GM19328 (cell line): ENCODE results near the gene EXOC6B.

Source experiments
- ATAC-seq: cut with Tn5 transposase; IDR thresholded peaks from one replicate; pipeline ENCODE4 v1.9.1; 2021; ENCODE audit warnings: mild to moderate bottlenecking, moderate library complexity; ENCODE audit not compliant: unreplicated experiment

Gene EXOC6B

DNA sequence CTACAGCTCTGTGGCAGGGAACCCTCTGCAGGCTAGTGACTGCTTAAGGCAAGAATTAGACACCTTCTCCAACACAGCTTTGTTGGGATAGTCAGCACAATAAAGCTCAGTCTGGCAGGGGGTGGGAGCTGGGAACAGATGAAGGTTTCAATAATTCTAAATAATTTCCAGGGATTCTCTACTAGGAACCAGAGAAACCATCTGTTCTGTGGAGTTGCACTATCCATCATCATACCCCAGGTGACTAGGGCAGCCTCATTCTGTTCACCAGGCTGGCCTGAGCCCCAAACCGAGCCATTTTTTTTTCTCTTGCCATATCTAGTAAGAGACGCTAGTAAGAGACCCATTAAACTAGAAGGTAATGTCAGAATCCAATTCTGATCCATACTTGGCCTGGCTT is 642.4 kb downstream of the EXOC6B start:
- ATAC-seq, result no peak

DNA sequence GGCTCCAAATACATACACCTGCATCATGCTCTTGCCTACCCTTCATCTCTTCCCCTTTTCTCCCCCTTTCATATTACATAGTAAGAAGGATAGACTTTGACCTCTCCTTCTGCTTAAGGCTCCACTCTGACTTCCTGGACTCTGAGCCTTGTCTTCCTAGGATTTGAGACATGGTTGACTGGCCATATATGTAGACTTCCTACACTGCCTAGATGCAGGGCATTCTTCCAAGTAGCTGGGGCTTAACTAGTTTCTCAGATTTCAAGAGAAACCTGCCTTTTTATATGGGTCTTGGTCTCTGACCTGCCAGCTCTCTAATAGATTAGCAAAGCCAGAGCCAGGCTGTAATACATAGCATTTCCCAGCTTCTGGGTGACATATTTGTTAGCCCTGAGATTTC is 642.8 kb downstream of the EXOC6B start:
- no peak for ATAC-seq

DNA sequence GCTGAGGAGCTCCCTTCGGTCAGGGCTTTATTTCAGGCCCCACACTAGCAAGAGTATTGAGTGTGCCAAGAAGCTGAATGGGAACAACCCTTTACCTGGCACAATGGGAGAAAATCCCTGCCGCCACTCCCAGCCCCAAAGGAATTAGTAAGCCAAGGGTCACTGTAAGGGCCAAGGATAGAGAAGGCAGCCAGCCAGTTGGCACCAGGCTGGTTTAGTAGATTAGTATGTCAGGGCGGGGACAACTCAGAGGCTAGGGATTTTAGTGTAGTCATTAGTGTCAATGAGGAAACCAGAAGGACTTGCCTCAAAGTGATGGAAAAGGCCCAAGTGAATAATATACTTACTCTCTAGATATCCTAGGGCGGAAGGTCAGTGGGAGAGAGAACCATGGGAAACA is 643.3 kb downstream of the EXOC6B start:
- no peak for ATAC-seq

DNA sequence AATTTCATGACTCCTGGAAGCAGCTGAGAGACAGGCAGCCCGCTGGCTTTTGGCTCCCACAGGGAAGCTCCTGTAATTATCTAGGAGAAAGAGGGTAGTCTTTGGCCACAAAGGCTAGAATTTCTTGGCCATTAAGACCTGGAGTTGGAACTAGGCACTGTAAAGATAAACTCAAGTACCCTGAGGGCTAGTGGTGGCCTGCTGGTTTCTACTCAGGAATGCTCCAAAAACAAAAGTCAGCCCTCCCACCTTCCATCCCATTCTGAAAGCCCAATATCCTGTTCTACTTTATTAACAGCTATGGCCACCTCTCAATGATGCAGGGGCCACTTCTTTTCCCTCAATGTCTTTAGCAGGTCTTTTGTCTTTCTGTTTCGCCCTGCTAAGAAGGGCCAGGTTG is 644.2 kb downstream of the EXOC6B start:
- ATAC-seq, result no peak

DNA sequence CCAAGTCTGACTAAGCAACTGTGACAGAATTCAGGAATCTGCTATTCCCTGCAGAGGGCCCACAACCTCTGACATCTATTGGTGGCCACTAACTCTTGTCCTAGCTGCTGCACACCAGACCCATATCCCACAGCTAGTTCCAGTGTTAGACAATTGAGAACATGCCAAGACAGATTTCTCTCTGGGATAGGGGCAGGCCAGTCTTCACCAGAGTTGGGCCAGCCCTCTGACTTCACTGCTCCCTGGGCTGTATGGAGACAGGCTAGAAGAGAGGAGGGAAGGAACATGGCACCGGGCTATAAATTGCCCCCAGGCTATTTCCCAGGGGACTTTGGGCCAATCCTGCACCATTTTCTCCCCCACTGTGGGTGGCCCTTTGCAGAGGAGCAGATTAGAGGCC is 645.5 kb downstream of the EXOC6B start:
- no peak for ATAC-seq

DNA sequence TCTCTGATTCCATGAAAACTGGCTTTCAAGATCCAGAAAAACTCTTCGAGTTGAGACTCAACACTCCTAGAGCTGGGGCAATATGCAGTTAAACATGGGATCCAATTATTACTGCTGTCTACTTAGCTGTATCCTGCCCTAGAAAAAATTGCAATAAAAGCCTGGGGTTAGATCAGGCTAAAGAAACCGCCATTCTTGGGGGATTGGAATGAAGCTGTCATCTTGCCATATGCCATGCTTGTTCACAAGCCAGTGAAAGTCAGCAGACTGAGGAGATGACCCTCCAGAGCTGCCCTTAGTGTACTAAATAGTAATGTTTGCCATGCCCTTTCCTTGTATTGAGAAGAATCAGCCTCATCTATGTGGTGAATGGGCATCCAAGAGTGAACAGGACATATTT is 647.3 kb downstream of the EXOC6B start:
- no peak for ATAC-seq

DNA sequence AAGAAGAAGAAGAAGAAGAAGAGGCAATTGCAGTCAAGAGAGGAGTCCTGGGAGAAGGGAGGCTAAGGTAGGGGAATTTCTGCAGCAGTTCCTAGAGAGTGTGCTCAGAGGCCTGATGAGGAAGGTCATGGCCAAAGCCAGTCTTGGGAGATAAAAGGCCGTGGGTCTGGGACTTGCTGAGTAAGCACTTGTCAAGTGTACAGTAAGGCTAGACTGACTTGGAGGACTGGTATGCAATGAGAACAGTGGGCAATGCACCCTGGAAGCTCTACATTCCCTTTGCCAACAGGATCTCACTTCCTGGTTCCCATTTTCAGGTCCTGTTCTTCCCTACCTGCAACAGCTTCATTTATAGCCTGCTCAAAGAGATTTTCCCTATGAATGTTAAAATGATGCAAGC is 649.6 kb downstream of the EXOC6B start:
- ATAC-seq, result no peak

DNA sequence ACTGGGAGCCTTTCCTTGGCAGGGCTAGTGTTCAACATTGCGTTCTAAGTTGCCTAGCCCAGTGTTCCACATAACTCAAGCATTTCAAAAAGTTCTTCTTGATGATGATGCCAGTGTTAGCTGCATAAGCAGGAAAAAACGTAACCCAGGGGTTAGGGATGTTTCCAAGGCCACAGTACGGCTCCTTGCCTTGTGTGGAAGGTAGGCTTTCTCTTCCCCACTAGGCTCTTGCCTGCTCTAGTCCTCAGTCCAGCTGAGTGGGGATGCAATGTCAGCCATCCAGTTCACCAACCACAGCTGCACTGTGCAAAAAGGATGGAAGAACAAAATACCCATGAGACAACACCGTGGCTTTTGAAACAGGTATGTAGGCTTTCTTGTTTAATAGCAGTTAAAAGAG is 650.2 kb downstream of the EXOC6B start:
- no peak for ATAC-seq

DNA sequence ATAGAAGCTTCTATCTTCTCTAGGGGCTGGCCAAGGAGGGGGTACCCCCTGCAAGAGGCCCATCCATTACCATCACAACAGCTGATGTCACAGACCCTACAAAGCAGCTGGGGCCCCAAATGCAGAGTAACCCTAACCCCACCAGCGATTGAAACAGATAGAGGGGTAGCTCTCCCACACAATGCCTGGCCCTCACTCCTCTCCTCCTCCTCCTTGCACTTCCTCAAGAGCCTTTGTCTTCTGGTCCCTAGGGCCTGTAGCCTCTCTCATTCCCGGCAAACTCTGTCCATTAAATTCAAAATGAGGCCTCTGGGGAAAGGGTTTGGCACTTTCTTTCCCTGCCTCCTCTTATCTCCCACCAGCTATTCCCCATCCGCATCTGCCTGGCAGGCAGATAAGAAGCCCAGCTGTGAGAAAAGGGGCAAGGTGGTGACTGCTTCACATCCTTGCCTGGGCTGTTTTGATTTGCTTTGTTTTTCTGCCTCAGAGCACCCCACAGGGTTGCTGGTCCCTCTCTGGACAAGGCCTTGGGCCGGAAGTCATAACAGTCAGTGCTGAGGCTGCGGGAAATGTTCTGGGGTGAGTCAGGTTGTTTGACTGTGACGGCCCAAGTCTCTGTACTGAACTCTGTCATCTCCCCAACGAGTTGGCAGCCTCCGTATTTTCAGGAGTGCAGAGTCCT is 652.1 kb downstream of the EXOC6B start:
- ATAC-seq, result no peak

DNA sequence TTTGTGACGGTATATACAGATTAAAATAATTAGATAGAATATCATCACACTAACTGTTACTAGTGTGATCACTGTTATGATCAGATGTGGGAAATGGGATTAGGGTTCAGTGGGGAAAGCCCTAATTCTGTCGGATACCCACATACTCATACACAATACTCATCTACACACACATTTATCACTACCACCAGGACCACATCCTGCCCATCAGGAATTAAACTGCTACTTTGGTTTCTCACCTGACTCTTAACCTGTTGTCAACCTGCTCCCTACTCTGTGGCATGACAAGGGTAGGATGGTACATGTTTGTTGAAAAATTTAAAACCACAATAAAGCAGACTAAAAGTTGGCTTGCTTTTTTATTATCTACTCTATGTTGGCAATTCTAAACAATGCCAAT is 653.4 kb downstream of the EXOC6B start:
- ATAC-seq, result no peak

DNA sequence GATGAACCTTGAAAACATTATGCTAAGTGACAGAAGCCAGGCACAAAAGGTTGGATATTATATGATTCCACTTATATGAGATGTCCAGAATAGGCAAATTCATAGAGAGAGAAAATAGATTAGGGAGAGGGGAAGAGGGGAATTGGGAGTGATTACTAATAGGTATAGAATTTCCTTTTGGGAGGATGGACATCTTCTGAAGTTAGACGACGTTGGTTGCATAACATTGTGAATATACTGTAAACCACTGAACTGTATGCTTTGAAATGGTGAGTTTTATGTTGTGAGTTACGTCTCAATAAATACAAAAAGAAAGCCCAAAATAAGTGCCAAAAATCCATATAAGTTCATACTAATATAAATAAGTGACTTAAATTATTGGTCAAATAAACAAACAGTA is 659.6 kb downstream of the EXOC6B start:
- ATAC-seq, result no peak

DNA sequence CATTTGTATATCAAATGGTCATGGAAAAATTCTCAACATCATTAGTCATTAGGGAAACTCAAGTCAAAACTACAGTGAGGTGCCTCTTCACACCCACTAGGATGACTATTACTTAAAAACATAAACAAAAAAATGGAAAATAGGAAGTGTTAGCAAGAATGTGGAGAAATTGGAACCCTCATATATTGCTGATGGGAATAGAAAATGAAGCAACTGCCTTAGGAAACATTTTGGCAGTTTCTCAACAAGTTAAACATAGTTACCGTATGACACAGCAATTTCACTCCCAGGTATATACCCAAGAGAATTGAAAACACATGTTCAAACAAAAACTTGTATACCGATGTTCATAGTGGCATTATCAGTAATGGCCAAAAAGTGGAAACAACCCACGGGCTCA is 660.0 kb downstream of the EXOC6B start:
- ATAC-seq, result no peak

DNA sequence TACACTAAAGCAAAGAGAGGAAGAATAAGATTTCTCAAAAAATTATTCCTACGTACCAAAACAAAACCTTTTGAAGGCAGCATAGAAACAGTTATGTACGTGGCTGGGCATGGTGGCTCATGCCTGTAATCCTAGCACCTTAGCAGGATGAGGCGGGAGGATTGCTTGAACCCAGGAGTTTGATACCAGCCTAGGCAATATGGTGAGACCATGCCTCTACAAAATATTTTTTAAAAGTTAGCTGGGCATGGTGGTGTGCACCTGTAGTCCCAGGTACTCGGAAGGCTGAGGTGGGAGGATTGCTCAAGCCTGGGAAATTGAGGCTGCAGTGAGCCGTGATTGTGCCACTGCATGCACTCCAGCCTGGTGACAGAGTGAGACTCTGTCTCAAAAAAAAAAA is 663.3 kb downstream of the EXOC6B start:
- ATAC-seq, result no peak

DNA sequence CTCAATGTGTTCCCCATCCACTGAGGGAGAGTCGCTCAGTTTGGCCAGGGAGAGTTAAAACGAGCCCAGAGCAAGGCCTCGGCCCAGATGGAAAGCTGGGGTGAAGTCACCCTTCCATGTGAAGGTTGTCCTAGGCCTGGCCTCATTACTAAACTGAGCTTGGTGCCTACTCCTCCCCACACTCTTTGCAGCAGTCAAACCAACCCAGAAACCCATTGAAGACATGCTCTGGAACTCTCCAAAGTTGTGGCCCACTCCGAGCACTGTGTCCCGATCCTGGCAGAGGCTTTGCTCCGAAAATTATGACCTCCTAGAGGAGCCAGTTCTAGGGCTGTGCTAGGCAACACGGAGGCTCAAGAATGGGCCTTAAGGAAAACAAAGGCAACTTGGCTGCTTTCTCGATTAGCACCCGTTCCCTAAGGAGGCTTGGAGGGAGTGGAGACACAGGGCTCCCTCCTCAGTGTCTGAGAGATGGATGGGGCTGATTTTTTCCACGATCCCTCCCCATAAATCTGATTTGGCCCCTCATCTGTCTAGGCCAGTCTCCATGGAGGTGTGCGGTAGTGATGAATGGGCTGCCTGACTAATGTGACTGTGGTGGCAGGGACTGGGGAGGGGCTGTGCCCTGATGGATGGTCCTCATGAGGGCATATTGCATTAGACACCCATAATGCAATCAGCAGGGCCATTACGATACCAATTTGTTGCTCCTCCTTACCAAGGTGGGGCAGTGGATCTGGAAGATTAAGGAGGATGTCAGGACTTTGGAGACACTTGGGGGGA is 666.4 kb downstream of the EXOC6B start:
- ATAC-seq, result no peak

DNA sequence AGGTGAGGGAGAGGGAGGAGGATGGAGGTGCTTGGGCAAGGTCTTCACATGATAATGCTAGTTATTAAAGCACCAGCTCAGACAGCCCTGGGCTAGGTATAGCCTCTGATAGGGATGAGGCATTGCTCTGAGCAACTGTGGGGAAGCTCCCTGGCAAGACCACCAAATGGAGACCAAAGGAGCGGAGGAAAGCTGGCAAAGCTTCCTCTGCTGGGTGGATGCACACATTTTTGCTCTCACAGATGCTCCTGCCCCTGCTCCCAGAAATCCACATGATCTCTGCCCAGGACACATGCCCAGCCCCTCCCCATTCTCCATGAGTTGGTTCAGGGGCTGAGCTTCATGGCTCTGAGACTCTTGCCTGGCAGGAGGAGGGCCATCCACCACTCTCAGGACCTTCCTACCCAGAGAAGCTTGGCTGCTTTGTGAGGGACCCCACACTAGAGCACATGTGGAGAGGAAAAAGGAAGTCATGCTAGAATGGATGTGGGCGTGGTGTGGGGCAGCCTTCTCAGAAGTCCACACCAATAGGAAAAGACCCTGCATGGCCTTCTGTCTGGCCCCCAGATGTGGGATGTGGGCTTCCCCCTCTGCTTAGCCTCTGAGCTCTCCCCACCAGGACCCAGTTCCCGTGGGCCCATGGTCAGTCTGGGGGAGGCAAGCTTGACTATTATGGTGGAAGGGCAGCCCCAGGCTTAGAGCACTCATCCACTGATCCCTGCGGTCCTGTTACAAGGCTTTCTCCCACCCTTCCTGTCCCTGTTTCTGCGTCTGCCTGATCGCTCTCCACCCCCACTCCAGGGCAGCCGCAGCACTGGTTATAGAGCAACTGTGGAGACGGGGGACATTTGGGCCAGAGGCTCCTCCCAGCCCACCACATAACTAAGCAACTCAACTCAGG is 667.7 kb downstream of the EXOC6B start:
- no peak for ATAC-seq

DNA sequence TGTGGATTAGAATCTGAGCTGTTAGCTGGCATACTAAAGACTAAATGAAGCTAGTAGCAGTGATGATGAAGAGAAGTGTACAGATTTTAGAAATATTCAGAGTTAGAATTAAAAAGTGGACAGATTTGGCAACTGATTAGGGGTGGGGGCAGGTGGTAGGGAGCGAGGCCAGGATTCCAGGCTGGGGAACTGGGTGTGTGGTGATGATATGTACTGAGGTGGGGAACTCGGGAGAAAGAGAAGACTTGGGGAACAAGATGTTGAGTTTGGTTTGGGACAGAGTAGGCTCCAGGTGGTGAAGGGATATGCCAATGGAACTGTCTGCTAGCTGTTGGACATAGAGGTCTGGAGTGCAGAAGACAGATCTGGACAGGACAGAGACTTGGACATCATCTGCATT is 669.0 kb downstream of the EXOC6B start:
- ATAC-seq, result no peak

DNA sequence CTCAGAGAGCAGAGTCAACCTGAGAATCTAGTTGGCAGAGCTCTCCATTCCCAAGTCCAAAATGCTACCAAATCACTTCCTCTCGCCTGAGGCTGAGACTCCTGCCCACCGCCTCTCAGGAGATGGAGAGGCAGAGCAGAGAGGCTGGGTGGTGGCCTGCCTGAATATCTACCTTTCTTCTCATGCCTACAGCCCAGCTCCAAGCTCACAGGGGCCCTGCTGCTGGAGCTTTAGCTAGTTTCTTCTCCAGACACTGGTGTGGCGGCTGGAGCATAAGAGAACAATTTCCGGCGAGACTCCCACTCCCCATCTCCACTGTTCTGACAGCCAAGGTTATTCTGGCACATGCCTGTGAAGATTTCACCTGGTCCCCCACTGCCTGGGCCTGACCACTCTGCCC is 670.1 kb downstream of the EXOC6B start:
- no peak for ATAC-seq

DNA sequence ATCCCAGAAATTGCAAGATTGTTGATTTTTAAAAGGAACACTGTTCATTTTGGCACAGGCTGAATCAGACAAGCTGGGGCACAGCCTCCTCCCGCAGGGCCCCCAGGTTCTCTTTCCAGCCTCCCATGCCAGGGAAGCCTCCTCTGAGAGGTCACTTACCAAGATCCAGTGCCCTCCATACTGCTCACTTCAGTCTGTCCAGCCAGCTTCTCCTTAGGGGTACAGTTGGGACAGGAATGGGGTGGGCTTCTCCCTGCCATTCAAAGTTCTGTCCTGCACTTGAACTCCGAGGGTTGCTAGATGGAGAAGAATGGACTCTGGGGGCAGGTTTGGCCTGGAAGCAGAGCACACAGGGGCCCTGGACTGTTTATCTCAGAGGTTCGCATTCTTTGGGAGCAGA is 670.7 kb downstream of the EXOC6B start:
- ATAC-seq, result no peak

DNA sequence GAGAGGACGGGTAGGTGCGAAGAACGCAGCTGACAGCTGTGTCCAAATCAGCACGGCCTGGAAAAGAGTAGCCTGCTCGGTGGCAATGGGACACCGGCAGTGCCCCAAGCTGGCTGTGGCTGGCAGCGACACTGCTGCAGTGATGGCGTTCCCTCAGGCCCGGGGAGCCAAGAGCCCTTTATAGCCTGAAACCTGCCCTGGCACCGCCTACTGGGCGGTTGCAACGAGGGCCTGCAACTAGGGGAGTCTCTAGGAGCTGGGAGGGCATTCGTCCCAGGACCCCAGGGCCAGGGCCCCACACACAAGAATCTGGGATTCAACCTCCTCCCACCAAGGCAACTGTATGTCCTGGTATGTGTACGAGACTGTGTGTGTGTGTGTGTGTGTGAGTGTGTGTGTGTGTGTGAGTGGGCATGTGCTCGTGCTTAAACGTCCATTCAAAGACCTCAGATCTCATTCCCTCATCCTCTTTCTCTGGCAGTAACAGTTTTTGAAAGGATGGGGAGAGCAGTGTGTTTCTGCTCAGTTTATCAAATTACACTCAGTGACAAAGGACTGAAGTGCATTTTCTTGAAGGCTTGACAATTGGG is 671.4 kb downstream of the EXOC6B start:
- no peak for ATAC-seq

DNA sequence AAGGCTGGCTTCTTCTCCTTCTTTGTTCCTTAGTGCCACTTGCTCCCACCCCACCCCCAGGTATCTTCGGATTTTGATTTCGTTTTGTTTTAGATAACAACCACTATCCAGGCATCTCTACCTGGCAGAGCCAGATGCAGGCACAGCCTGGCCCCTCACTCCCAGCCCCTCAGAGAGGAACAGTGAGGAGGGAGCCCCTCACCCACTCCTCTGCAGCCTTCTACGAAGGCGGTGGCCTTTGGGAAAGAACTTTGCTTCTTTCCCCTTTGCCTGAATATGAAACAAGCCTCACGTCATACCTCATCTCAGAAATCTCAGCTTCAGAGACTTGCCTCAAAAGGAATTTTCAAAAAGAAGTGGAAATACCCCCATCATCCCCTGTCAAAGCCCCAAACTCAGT is 671.9 kb downstream of the EXOC6B start:
- no peak for ATAC-seq

DNA sequence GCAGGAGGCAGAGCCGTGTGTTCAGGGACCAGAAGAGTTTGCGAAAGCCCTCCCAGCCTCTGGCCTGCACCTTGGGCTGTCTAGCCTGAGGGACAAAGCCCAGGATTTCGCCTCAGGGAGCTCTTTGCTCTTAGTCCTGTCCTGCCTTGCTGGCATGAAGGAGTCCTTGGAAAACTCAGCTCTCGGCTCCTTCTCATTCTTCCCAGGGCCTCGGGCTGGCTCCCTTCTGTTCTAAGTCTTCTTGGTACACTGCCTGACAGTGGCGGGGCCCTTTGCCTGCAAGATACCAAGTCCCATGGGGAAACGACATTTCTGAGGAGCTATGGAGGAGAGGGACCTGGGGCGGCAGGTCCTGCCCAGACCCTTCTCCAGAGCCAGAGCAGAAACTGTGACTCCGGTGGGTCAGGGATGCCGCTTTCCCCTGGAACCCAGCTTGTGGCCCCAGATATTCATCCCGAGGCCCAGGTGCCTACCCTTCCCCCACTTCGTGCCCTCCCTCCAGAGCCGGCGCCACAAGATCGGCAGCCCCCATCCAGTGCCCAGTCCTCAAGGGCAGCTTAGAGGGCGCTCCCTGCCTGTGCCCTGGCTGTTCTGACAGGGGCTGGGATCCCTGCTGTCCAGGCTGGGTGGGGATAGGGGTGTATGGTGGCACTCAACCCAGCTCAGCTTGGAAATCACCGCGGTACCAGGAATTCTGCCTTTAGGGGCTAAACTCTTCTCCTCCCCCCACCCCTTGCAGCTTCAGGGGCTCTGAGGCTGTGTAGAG is 672.6 kb downstream of the EXOC6B start:
- ATAC-seq, result no peak
